H1 (cell line): ENCODE results near the gene POC1B.

Experiments
- CTCF ChIP-seq, 3 experiments: IDR thresholded peaks; 1 replicate in 2 of 3; 2 replicates in 1 of 3; pipeline versions ENCODE4 v1.5.1 to v1.6.1; 2011; ENCODE audit warnings: low read length in 3 of 3, mild to moderate bottlenecking in 3 of 3, inconsistent platforms in 2 of 3, low read depth in 1 of 3, moderate library complexity in 1 of 3; ENCODE audit not compliant: insufficient read depth in 1 of 3; ENCODE audit errors: control extremely low read depth in 1 of 3
- RAD21 ChIP-seq, 2 experiments: IDR thresholded peaks in 1 of 2; conservative IDR thresholded peaks in 1 of 2; 2 replicates each; pipeline ENCODE4 v1.6.1; 2011; ENCODE audit warnings: low read depth in 2 of 2, low read length in 2 of 2, improper control_type of control experiment in 1 of 2, inconsistent platforms in 1 of 2, mild to moderate bottlenecking in 1 of 2, moderate library complexity in 1 of 2

DNA sequence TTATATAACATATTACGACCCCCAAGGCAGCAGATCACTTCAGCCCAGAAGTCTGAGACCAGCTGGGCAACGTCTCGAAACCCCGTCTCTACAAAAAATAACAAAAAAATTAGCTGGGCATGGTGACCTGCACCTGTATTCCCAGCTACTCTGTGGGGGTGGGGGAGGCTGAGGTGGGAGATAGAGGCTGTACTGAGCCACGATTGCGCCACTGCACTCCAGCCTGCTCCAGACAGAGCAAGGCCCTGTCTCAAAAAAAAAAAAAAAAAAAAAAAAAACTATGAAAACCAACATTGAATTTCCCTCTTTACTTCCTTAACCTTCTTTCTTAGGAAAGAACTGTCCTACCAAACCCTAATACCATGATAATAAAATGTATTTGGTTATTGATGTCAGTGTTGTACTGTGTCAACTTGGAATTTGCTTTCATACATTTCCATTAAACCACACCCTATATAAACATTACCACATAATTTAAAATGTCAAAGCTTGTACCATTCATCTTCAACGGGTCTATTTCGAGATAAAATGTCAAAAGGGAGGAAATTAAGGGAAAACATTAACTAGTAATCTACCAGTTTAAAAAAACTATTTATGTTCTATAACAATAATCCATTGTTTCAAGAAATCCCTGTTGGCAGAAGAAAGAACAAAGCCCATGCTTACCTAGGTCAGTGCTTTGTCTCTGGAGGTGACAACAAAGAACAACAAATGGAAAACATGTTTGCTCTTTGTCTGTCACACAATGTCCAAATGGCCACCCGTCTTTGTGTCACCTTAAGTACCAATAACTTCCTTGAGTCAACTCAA is 18.6 kb downstream of the POC1B start:
- no peak for TF ChIP-seq CTCF (IDR thresholded peaks at IDR 0.05; ENCODE audit: control extremely low read depth in 1 of 3, insufficient read depth in 1 of 3, low read depth in 1 of 3, low read length in 3 of 3)
- no peak for TF ChIP-seq RAD21 (IDR thresholded peaks at IDR 0.05 in 1 of 2, conservative IDR thresholded peaks at IDR 0.05 in 1 of 2; ENCODE audit: low read depth in 2 of 2, low read length in 2 of 2)
